ENCODE measurements around the gene PRDM15. TPM values are rescaled to one million over a fixed set of nuclear protein-coding genes. Genes with fewer than 3 reads are reported as not detected.
A peak's percentile ranks its signal among the peaks of the same experiment; 100 is the strongest.

The PRDM15 gene
- total RNA-seq, 1 donor from 2014 or later: 2.9 TPM

DNA sequence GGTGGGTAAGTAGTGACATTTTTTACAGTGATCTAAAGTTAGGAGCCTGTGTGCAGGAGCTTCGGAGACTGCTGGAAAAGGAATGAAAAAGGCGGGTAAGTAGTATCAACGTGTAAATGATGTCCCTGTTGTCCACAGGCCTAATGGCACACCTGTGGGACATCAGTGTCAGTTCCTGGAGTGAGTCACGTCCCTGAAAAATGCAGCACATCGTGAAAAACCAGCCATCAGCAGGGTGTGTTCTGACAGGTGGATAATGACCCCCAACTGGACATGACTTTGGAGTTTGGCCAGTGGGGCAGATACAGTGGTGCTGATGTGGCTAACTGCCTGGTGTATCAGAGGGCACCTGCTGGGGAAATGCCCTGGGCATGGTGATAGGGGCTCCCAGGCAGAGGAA, 12.0 kb upstream of the PRDM15 start:
- Histone ChIP-seq H3K9me3 (replicated peaks) (no peaks in the 10 kb centered on the region), H3K36me3 (peaks cover 24% of the 10 kb centered on the region), H3K27ac (replicated peaks) (no peak overlapping the region), H3K27me3 (ENCODE audit: low read depth) (no peaks in the 10 kb centered on the region), H3K4me1 (no peaks in the 10 kb centered on the region), H3K4me3 (no peak overlapping the region)
- DNase-seq: no peak
- intact Hi-C loops (cut with micrococcal nuclease): no loop called here
- TF ChIP-seq, protein P1, sequence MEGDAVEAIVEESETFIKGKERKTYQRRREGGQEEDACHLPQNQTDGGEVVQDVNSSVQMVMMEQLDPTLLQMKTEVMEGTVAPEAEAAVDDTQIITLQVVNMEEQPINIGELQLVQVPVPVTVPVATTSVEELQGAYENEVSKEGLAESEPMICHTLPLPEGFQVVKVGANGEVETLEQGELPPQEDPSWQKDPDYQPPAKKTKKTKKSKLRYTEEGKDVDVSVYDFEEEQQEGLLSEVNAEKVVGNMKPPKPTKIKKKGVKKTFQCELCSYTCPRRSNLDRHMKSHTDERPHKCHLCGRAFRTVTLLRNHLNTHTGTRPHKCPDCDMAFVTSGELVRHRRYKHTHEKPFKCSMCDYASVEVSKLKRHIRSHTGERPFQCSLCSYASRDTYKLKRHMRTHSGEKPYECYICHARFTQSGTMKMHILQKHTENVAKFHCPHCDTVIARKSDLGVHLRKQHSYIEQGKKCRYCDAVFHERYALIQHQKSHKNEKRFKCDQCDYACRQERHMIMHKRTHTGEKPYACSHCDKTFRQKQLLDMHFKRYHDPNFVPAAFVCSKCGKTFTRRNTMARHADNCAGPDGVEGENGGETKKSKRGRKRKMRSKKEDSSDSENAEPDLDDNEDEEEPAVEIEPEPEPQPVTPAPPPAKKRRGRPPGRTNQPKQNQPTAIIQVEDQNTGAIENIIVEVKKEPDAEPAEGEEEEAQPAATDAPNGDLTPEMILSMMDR (IDR thresholded peaks at IDR 0.05; ENCODE audit: borderline replicate concordance): no peak

DNA sequence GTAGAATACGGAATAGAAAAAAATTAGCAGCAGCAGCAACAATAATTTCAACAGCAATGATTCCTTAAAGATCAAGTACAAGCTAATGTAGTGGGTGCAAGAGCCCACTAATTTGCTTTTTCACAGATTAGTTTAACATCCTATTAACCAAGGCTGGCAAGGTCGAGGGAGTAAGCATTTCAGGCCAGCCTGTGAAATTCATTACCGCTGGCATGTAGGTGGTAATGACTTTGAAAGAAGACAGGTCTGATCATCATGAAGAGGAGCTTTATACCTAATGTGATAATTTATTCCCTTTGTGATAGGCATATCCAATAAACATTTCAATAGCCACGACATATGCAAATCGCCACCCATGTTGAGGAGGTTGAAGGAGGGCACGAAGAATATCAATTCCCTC, 11.2 kb upstream of the PRDM15 start:
- Histone ChIP-seq H3K9me3 (replicated peaks) (no peaks in the 10 kb centered on the region), H3K27ac (replicated peaks) (no peak overlapping the region), H3K4me1 (no peaks in the 10 kb centered on the region), H3K4me3 (no peak overlapping the region), H3K36me3 (peaks cover 18% of the 10 kb centered on the region), H3K27me3 (ENCODE audit: low read depth) (no peaks in the 10 kb centered on the region)
- no peak for DNase-seq
- TF ChIP-seq, protein P1 (IDR thresholded peaks at IDR 0.05; ENCODE audit: borderline replicate concordance): no peak
- intact Hi-C loops (cut with micrococcal nuclease): no loop called here

DNA sequence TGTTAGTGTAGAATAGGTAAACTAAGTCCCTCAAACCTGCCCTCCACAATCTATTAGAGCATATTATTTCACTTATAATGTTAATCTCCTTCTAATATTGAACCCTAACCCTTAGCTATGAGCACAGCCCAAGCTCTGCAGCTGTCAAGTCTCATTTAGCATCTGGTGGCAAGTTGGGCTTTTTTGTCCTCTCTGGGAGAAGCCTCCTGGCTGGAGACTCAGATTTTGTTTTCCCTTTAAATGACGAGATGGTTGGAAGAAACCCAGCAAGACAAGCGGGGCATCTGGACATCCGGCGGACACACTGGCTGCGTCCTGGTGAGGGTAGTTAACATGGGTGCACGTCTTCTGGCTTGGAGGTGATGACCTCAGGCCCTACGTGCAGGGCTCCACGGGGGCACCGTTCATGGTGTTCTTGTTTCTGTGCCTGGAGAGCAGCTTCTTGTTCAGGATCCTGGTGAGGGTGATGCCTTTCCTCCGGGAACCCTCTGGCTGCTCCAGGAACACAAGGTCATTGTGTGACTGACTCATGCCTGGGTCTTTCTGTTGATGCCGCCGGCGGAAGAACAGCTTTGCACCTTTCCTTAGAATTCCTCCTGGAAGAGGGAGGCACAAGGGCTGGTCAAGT, 9.7 kb upstream of the PRDM15 start:
- Histone ChIP-seq H3K9me3 (replicated peaks) (no peaks in the 10 kb centered on the region), H3K27ac (replicated peaks) (peak overlapping the region; percentile 34), H3K4me3 (no peak overlapping the region), H3K27me3 (ENCODE audit: low read depth) (no peaks in the 10 kb centered on the region), H3K36me3 (peaks cover 8% of the 10 kb centered on the region), H3K4me1 (no peaks in the 10 kb centered on the region)
- TF ChIP-seq, protein P1 (IDR thresholded peaks at IDR 0.05; ENCODE audit: borderline replicate concordance): no peak
- intact Hi-C loops (cut with micrococcal nuclease): no loop called here
- DNase-seq: no peak

DNA sequence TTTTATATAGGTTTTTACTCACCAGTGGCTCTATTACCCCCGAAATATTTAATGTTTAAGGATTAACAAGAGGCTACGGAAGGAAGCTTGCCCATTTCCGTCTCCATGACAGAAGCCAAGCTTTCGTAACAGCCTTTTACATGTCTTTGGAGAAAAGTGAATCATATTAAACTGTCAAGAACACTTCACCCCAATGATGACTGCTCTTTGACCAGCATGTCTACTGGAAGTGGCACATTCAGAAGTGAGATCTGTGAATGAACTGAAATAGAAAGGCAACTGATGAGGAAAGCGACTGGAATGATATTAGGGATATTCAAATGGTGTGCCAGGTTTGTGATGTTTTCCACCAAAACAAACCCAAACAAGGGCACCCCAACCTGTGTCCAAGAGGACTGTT, 8.5 kb upstream of the PRDM15 start:
- Histone ChIP-seq H3K27me3 (ENCODE audit: low read depth) (no peaks in the 10 kb centered on the region), H3K9me3 (replicated peaks) (no peaks in the 10 kb centered on the region), H3K4me1 (no peaks in the 10 kb centered on the region), H3K36me3 (peaks cover 8% of the 10 kb centered on the region), H3K4me3 (no peak overlapping the region), H3K27ac (replicated peaks) (no peak overlapping the region)
- intact Hi-C loops (cut with micrococcal nuclease): no loop called here
- DNase-seq: no peak
- TF ChIP-seq, protein P1 (IDR thresholded peaks at IDR 0.05; ENCODE audit: borderline replicate concordance): no peak

DNA sequence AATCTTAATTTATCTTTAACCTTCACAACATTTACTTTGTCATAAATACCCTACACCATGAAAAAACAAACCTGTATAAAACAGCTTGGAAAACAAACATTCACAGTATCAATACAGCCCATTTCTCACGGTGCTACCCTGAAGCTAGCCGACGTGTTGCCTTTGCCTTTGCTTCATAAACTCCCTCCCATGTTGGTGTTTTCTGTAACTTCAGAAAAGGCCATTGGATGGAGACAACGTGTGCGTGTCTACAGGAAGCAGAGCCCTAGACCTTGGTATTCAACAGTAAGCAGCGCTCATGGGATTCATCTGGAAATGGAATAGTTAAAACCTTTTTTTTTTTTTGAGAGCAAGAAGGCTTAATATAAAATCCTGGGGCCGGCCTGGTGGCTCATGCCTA, 7.2 kb upstream of the PRDM15 start:
- Histone ChIP-seq H3K4me1 (no peaks in the 10 kb centered on the region), H3K27ac (replicated peaks) (no peak overlapping the region), H3K9me3 (replicated peaks) (no peaks in the 10 kb centered on the region), H3K27me3 (ENCODE audit: low read depth) (no peaks in the 10 kb centered on the region), H3K36me3 (peaks cover 8% of the 10 kb centered on the region), H3K4me3 (no peak overlapping the region)
- intact Hi-C loops (cut with micrococcal nuclease): no loop called here
- no peak for DNase-seq
- TF ChIP-seq, protein P1 (IDR thresholded peaks at IDR 0.05; ENCODE audit: borderline replicate concordance): no peak
